ENCODE data around the gene IFNK.

IFNK gene

GRCh38 chr9:27572566-27572917 is 48.5 kb downstream of the IFNK start:
- Histone ChIP-seq H3K27ac (peak overlapping the region; percentile 99), H3K9me3 (no peaks in the 10 kb centered on the region), H3K27me3 (no peaks in the 10 kb centered on the region), H3K4me1 (ENCODE audit: control insufficient read depth in 1 of 2, insufficient read depth in 1 of 2, low read depth in 1 of 2, low read length in 1 of 2) (peaks cover 26 to 27% of the 10 kb centered on the region in 2 experiments), H3K4me3 (ENCODE audit: low read depth in 1 of 2, low read length in 1 of 2) (peak overlapping the region; percentile 74 to 78), H3K36me3 (no peaks in the 10 kb centered on the region)
- peak; percentile 33 for TF ChIP-seq CTCF (IDR thresholded peaks at IDR 0.05)

- H3K4me3 ChIP-seq (ENCODE audit: low read depth in 1 of 2, low read length in 1 of 2), result peak within 1 kb of the TSS; percentile 74 to 78
- H3K4me1 ChIP-seq (ENCODE audit: control insufficient read depth in 1 of 2, insufficient read depth in 1 of 2, low read depth in 1 of 2, low read length in 1 of 2), result peaks cover 26 to 27% of the 10 kb centered on the region in 2 experiments
- H3K27ac ChIP-seq, result peak within 1 kb of the TSS; percentile 99
- H3K27me3 ChIP-seq, result no peaks in the 10 kb centered on the region
- H3K9me3 ChIP-seq, result no peaks in the 10 kb centered on the region
- H3K36me3 ChIP-seq, result no peaks in the 10 kb centered on the region
- no peak for TF ChIP-seq CTCF (IDR thresholded peaks at IDR 0.05)
Observed at GRCh38 chr9:27572918-27573633, 49.0 kb downstream of the IFNK start, which contains the start of gene C9orf72. Gene C9orf72 (minus strand): TSS chr9:27573481. CDS start chr9:27567120, 6,361 bp downstream.

GRCh38 chr9:27573634-27574590 is 49.8 kb downstream of the IFNK start:
- Histone ChIP-seq H3K27ac (peak overlapping the region; percentile 99), H3K4me1 (ENCODE audit: control insufficient read depth in 1 of 2, insufficient read depth in 1 of 2, low read depth in 1 of 2, low read length in 1 of 2) (peaks cover 26 to 27% of the 10 kb centered on the region in 2 experiments)

More at GRCh38 chr9:27573634-27574590, 49.8 kb downstream of the IFNK start:
- no peaks in the 10 kb centered on the region for H3K27me3 ChIP-seq
- peak overlapping the region; percentile 74 to 78 for H3K4me3 ChIP-seq (ENCODE audit: low read depth in 1 of 2, low read length in 1 of 2)
- TF ChIP-seq CTCF (IDR thresholded peaks at IDR 0.05), result peak; percentile 66
- no peaks in the 10 kb centered on the region for H3K9me3 ChIP-seq
- H3K36me3 ChIP-seq, result no peaks in the 10 kb centered on the region
